CD1c-positive myeloid dendritic cell (primary cell): ENCODE measurements around the gene CRMP1.

Experiments used
- DNase-seq: peaks from one replicate; pipeline ENCODE4 v3.0.0-alpha.2; 2016; ENCODE audit errors: extremely low spot score

The CRMP1 gene

GRCh38 chr4:5893004-5893580 is at the start of gene CRMP1:
CRMP1 (minus strand) TSS chr4:5893086; CDS start chr4:5892969, 117 bp downstream.
- no peak for DNase-seq

DNA sequence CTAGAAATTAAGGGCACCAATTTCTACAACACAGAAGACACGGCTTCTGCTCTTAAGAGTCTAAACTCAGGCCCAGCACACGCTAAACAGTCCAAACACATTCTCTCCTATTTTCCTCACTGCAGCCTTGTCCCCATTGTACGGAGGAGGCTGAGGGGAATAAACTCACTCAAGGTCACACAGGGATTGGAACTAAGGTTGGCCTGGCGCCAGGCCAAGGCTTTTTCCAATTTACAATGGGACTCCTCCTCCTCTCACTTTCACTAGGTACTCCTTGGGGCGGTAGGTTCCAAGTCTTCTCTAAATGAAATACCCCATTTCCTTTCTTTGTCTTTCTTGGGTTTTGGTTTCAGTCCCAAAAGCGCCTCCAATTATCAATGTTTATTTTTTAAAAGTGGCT is 48.7 kb upstream of the CRMP1 start:
- DNase-seq, result no peak

GRCh38 chr4:5940470-5941203 is 47.8 kb upstream of the CRMP1 start:
- no peak for DNase-seq

DNA sequence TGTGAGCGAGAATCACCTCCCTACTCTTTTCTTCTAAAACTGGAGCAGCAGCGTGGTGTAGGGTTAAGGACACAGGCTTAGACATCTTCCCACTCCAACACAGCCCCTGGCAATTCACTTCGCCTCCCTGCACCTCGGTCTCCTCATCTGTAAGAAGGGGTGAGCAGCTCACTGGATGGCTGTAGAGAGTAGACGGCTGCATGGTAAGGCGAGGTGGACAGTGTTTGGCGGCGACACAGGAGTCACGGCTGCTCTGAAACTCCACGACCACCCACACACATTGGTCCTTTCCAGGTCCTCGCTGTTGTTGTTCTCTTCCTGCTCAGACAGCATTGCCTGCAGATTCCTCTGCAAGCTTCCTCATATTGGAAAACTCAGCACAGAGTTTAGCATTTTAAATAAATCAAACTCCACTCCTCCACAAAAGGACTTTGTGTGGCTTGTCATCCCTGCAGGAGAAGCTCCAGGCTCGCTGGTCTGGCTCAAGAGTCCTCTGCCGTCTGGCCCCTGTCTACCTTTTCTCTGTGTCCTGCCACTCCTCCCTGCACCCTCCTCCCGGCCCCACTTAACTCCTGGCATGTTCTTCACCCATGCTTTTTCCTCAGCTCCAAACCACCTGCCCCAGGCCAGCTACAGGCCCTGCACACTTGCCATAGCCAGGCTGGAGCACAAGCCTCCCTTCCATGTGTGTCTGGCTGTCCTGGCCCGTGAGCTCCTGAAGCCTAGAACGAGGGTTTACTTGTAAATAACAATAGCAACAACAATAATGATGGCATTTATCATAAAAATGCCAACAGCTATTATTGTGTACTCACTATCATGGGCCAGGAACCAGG is 41.3 kb upstream of the CRMP1 start:
- no peak for DNase-seq

- DNase-seq, result no peak
These were observed 40.2 kb upstream of the CRMP1 start for GRCh38 chr4:5933116-5933515.

DNA sequence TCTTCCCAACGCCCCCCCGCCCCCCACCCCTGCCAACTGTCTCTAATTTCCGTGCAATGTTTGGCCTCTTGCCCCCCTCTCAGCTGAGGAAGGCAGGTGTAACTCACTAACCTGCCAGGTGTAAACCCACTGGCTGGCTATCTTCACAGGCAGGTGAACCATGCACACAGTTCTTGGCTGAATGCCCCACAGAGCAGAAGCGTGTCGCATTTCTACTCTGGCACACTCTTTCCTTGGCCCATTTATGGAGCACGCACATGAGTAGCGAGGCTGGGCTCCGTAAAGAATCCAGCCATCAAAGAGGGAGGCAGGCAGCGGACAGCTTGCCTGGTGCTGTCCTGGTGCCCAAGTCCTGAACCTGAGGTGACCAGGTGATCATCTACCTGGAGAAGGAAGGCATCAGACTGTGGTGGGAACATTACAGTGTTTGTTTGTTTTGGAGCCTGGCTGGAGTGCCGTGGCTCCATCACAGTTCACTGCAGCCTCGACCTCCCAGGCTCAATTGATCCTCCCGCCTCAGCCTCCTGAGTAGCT is 39.2 kb upstream of the CRMP1 start:
- no peak for DNase-seq

DNA sequence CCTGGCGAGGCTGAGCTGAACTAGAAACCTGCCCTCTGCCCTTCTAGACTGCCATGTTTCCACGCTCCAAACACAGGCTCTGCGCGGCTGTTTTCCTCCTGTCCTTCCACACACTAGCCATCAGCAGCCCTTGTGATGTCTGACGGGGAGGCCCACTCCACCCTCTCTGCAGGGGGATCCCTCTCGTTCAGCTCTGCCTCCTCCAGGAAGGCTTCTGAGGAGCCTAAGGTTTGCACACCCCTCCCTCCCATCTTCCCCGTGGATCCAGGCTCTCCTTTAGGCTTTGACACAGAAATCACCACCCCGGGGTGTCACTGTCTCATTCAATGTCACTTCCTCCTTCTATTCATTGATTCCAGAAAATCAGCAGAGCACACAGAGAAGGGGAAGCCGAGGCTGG is 38.6 kb upstream of the CRMP1 start:
- no peak for DNase-seq

- DNase-seq, result no peak
These were observed 38.0 kb upstream of the CRMP1 start for GRCh38 chr4:5930876-5931275.

- DNase-seq, result no peak
These were observed 37.6 kb upstream of the CRMP1 start for GRCh38 chr4:5930456-5930855.

GRCh38 chr4:5928844-5929420 is 36.0 kb upstream of the CRMP1 start:
- no peak for DNase-seq

- DNase-seq, result no peak
These were observed 35.4 kb upstream of the CRMP1 start for GRCh38 chr4:5928274-5928673.

- no peak for DNase-seq
These were observed 34.9 kb upstream of the CRMP1 start for GRCh38 chr4:5927747-5928146.

DNA sequence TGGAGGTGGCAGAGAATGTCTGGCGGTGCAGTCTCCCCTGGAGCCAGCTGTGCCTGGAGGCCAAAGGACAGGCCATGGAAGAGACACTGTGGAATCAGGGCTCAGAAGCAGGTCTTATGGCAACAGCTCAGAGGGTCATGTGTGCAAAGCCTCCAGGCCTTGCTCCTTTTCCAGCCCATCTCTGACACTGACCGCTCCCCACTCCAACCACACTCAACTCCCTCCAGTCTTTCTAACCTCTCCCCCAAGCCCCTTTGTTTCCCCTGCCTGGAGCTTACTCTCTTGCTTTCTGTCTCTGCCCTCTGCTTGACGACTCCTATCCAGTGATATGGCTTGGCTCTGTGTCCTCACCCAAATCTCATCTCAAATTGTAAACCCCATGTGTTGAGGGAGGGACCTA is 34.2 kb upstream of the CRMP1 start:
- no peak for DNase-seq

DNA sequence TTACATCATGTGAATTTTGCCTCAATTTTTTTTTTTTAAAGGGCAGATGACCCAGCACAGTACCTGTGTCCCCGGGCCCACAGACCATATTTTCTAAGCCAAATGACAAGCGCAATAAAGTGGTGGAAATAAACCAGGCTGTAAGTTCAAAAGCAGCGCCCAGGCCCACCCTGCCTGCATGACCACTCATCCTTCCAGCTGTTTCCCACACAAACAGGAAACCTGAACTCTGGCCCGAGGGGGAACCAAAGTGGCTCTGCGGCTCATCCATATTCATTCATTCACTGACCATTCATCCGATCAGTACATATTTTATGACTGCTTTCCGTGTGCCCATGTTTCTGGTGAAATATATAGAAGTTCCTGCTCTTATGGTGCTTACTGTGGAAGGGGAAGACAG is 33.7 kb upstream of the CRMP1 start:
- no peak for DNase-seq

DNA sequence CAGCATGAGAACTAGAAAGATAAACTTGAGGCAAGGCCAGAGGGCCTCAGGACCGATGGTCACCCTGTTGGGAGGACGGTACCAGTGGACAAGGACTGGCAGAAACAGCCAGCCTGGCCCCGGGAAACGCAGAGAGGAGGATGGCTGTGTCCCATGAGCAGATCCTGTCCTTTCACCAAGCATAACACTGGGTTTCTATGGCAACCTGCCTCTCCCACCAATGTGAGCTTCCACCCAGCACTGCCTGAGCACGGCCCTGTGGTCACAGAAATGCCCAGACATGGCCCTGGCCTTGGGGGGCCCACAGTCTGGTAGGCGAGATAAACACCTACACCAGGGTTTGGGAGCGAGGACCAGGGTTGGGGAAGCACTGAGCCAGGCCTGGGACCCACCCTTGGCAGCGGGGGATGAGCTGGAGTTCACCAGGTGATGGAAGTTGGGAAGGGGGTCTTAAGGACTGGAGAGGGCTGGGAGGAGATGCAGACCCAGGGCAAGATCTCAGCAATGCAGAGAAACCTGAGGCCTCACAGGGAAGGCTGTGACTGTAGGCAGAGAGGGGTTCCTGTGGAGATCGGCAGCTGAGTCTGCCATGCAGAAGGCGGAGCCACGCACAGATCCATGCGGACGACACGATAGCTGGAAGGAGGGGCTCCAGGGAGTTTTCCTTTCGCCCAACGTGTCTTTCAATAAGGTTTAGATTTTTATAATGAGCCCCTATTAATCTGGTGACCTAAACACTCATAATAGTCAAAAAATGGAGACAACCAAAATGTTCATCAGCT is 32.7 kb upstream of the CRMP1 start:
- DNase-seq, result no peak

DNA sequence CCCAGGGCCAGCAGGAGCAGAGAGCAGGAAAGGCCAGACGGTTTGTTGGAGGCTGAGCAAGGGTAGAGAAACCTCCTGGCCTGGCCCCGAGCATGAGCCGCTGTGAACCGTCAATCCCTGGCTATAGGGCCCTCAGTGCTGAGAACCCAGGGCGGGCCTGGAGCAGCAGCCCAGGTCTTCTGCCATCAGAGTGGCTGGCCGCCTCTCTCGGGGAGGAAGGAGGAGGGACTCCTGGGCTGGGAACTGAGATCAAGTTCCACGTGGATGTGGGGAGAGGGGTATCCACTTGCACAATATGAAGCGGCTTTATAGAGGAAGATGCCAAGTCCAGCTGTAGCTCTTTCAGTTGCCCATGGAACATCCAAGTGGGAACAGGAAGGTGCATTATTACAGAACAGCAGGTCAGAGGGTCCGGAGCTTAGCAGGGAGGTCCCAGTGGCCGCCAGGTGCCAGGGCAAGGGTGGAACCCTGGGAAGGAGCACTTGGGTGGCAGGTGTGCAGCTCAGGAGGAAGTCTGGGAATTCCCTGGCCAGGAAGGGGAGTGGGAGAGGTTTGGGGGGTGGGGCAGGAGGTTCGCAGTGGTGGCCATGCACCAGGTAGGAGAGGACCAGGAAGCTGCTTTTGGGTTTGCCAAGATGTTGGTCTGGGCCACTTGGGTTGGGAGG is 31.7 kb upstream of the CRMP1 start:
- DNase-seq, result no peak

- DNase-seq, result no peak
These were observed 30.5 kb upstream of the CRMP1 start for GRCh38 chr4:5923376-5923775.

- no peak for DNase-seq
These were observed 29.7 kb upstream of the CRMP1 start for GRCh38 chr4:5922556-5922955.

DNA sequence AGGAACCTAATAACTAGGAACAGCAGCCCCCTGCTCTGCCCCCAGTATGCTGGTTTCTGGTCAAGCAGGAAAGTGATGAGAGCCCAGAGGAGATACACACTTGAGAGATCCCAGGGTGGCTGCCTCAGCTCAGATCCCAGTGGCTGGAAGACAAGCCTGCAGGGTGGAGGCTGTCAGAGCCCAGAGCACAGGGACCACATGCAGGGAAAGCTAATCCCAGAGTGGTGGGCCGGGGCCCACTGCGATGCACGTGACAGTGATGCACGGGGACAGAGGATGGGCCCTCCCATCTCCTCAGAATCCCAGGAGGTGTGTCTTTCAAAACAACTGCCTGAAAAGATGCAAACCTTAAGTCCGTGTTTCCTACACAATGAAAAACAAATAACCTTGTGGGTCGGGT is 29.1 kb upstream of the CRMP1 start:
- no peak for DNase-seq

GRCh38 chr4:5921101-5921980 is 28.5 kb upstream of the CRMP1 start:
- DNase-seq, result no peak
